ENCODE data around the gene UROS.

UROS gene

GRCh38 chr10:125845617-125846016, 22.6 kb upstream of the UROS start:
- no peaks in the 10 kb centered on the region for H3K9me3 ChIP-seq (ENCODE audit: severe bottlenecking)
- DNase-seq (ENCODE audit: low spot score) (no peak), ATAC-seq (ENCODE audit: low read depth) (no peak)
- no peak overlapping the region for H3K4me3 ChIP-seq (ENCODE audit: severe bottlenecking)
- no peak overlapping the region for H3K27ac ChIP-seq (ENCODE audit: poor library complexity, severe bottlenecking)
- no peaks in the 10 kb centered on the region for H3K27me3 ChIP-seq (ENCODE audit: insufficient read depth, poor library complexity, severe bottlenecking)
- H3K4me1 ChIP-seq (ENCODE audit: insufficient read depth, poor library complexity, severe bottlenecking): no peaks in the 10 kb centered on the region
- no peak for TF ChIP-seq CTCF (IDR thresholded peaks at IDR 0.05; ENCODE audit: poor library complexity, severe bottlenecking)
- H3K36me3 ChIP-seq (ENCODE audit: low read depth): peaks cover 61% of the 10 kb centered on the region

- Histone ChIP-seq H3K4me1 (ENCODE audit: insufficient read depth, poor library complexity, severe bottlenecking) (no peaks in the 10 kb centered on the region), H3K9me3 (ENCODE audit: severe bottlenecking) (no peaks in the 10 kb centered on the region), H3K27ac (ENCODE audit: poor library complexity, severe bottlenecking) (no peak overlapping the region), H3K4me3 (ENCODE audit: severe bottlenecking) (no peak overlapping the region), H3K36me3 (ENCODE audit: low read depth) (peaks cover 64% of the 10 kb centered on the region), H3K27me3 (ENCODE audit: insufficient read depth, poor library complexity, severe bottlenecking) (no peaks in the 10 kb centered on the region)
- TF ChIP-seq CTCF (IDR thresholded peaks at IDR 0.05; ENCODE audit: poor library complexity, severe bottlenecking): no peak
- ATAC-seq (ENCODE audit: low read depth): no peak
- DNase-seq (ENCODE audit: low spot score): no peak
Measured at GRCh38 chr10:125844751-125845221, 21.7 kb upstream of the UROS start.

- Histone ChIP-seq H3K27me3 (ENCODE audit: insufficient read depth, poor library complexity, severe bottlenecking) (no peaks in the 10 kb centered on the region), H3K4me3 (ENCODE audit: severe bottlenecking) (no peak overlapping the region), H3K36me3 (ENCODE audit: low read depth) (peaks cover 64% of the 10 kb centered on the region), H3K27ac (ENCODE audit: poor library complexity, severe bottlenecking) (no peak overlapping the region), H3K4me1 (ENCODE audit: insufficient read depth, poor library complexity, severe bottlenecking) (no peaks in the 10 kb centered on the region), H3K9me3 (ENCODE audit: severe bottlenecking) (no peaks in the 10 kb centered on the region)
- ATAC-seq (ENCODE audit: low read depth): no peak
- DNase-seq (ENCODE audit: low spot score): no peak
- TF ChIP-seq CTCF (IDR thresholded peaks at IDR 0.05; ENCODE audit: poor library complexity, severe bottlenecking): no peak
Measured at GRCh38 chr10:125843603-125844329, 20.7 kb upstream of the UROS start.

- TF ChIP-seq CTCF (IDR thresholded peaks at IDR 0.05; ENCODE audit: poor library complexity, severe bottlenecking): no peak
- Histone ChIP-seq H3K27me3 (ENCODE audit: insufficient read depth, poor library complexity, severe bottlenecking) (no peaks in the 10 kb centered on the region), H3K4me3 (ENCODE audit: severe bottlenecking) (no peak overlapping the region), H3K36me3 (ENCODE audit: low read depth) (peaks cover 78% of the 10 kb centered on the region), H3K27ac (ENCODE audit: poor library complexity, severe bottlenecking) (no peak overlapping the region), H3K9me3 (ENCODE audit: severe bottlenecking) (no peaks in the 10 kb centered on the region), H3K4me1 (ENCODE audit: insufficient read depth, poor library complexity, severe bottlenecking) (no peaks in the 10 kb centered on the region)
- DNase-seq (ENCODE audit: low spot score) (no peak), ATAC-seq (ENCODE audit: low read depth) (no peak)
Measured at GRCh38 chr10:125840955-125841354, 17.9 kb upstream of the UROS start.

GRCh38 chr10:125840406-125840805, 17.3 kb upstream of the UROS start:
- Histone ChIP-seq H3K9me3 (ENCODE audit: severe bottlenecking) (no peaks in the 10 kb centered on the region), H3K4me1 (ENCODE audit: insufficient read depth, poor library complexity, severe bottlenecking) (no peaks in the 10 kb centered on the region), H3K36me3 (ENCODE audit: low read depth) (peaks cover 83% of the 10 kb centered on the region), H3K4me3 (ENCODE audit: severe bottlenecking) (no peak overlapping the region), H3K27ac (ENCODE audit: poor library complexity, severe bottlenecking) (no peak overlapping the region), H3K27me3 (ENCODE audit: insufficient read depth, poor library complexity, severe bottlenecking) (no peaks in the 10 kb centered on the region)
- no peak for ATAC-seq (ENCODE audit: low read depth)
- no peak for TF ChIP-seq CTCF (IDR thresholded peaks at IDR 0.05; ENCODE audit: poor library complexity, severe bottlenecking)
- DNase-seq (ENCODE audit: low spot score): no peak
